ENCODE data around the gene RGS18. TPM values are rescaled to one million over a fixed set of nuclear protein-coding genes. Genes with fewer than 3 reads are reported as not detected.

Gene RGS18
- total RNA-seq: 1 to 10 TPM; 1.2 to 1.9 TPM

- H3K27me3 ChIP-seq: no peaks in the 10 kb centered on the region
- TF ChIP-seq CTCF (IDR thresholded peaks at IDR 0.05): no peak
- no peak within 1 kb of the TSS for H3K4me3 ChIP-seq
- H3K36me3 ChIP-seq: no peaks in the 10 kb centered on the region
- H3K9me3 ChIP-seq: no peaks in the 10 kb centered on the region
- DNase-seq (ENCODE audit: low spot score): no peak
- no peak within 1 kb of the TSS for H3K27ac ChIP-seq
- H3K4me1 ChIP-seq: no peaks in the 10 kb centered on the region
Observed at GRCh38 chr1:192158181-192158580, at the start of gene RGS18. Gene RGS18, plus strand, starts transcription at chr1:192158462. Its CDS starts 176 bp downstream, at chr1:192158638.

- Histone ChIP-seq H3K4me1 (no peaks in the 10 kb centered on the region), H3K27ac (no peak overlapping the region), H3K4me3 (no peak overlapping the region), H3K27me3 (no peaks in the 10 kb centered on the region), H3K9me3 (no peaks in the 10 kb centered on the region), H3K36me3 (no peaks in the 10 kb centered on the region)
- TF ChIP-seq CTCF (IDR thresholded peaks at IDR 0.05): no peak
- DNase-seq (ENCODE audit: low spot score): no peak
Observed at GRCh38 chr1:192109576-192109975, 48.7 kb upstream of the RGS18 start.

GRCh38 chr1:192115000-192115399 is 43.3 kb upstream of the RGS18 start:
- no peak for TF ChIP-seq CTCF (IDR thresholded peaks at IDR 0.05)
- Histone ChIP-seq H3K9me3 (no peaks in the 10 kb centered on the region), H3K27ac (no peak overlapping the region), H3K36me3 (no peaks in the 10 kb centered on the region), H3K4me1 (no peaks in the 10 kb centered on the region), H3K27me3 (no peaks in the 10 kb centered on the region), H3K4me3 (no peak overlapping the region)
- DNase-seq (ENCODE audit: low spot score): no peak

GRCh38 chr1:192118881-192119405 is 39.3 kb upstream of the RGS18 start:
- DNase-seq (ENCODE audit: low spot score): no peak
- TF ChIP-seq CTCF (IDR thresholded peaks at IDR 0.05): no peak
- no peak overlapping the region for H3K27ac ChIP-seq
- no peaks in the 10 kb centered on the region for H3K27me3 ChIP-seq
- H3K4me3 ChIP-seq: no peak overlapping the region
- no peaks in the 10 kb centered on the region for H3K4me1 ChIP-seq
- H3K36me3 ChIP-seq: no peaks in the 10 kb centered on the region
- peaks cover 0 to 7% of the 10 kb centered on the region in 2 donors for H3K9me3 ChIP-seq

- H3K9me3 ChIP-seq: peaks cover 0 to 7% of the 10 kb centered on the region in 2 donors
- H3K4me1 ChIP-seq: no peaks in the 10 kb centered on the region
- no peak overlapping the region for H3K27ac ChIP-seq
- no peak overlapping the region for H3K4me3 ChIP-seq
- H3K27me3 ChIP-seq: no peaks in the 10 kb centered on the region
- TF ChIP-seq CTCF (IDR thresholded peaks at IDR 0.05): no peak
- H3K36me3 ChIP-seq: no peaks in the 10 kb centered on the region
- no peak for DNase-seq (ENCODE audit: low spot score)
Observed at GRCh38 chr1:192119701-192120100, 38.6 kb upstream of the RGS18 start.

- Histone ChIP-seq H3K27me3 (no peaks in the 10 kb centered on the region), H3K4me3 (no peak overlapping the region), H3K36me3 (no peaks in the 10 kb centered on the region), H3K9me3 (peaks cover 0 to 7% of the 10 kb centered on the region in 2 donors), H3K4me1 (no peaks in the 10 kb centered on the region), H3K27ac (no peak overlapping the region)
- TF ChIP-seq CTCF (IDR thresholded peaks at IDR 0.05): no peak
- DNase-seq (ENCODE audit: low spot score): no peak
Observed at GRCh38 chr1:192122668-192123067, 35.6 kb upstream of the RGS18 start.

Data from right atrium auricular region (tissue), 2 donors.